ENCODE results near the gene DLG2. TPM values are rescaled to one million over a fixed set of nuclear protein-coding genes. Genes with fewer than 3 reads are reported as not detected.
"Not testable (repeated sequence)": the region's sequence is repeated elsewhere in the genome, so short reads cannot be mapped to it uniquely, and the experiment has no call there.

Gene DLG2
- total RNA-seq, 1 donor from 2014 or later = 1.8 TPM

DNA sequence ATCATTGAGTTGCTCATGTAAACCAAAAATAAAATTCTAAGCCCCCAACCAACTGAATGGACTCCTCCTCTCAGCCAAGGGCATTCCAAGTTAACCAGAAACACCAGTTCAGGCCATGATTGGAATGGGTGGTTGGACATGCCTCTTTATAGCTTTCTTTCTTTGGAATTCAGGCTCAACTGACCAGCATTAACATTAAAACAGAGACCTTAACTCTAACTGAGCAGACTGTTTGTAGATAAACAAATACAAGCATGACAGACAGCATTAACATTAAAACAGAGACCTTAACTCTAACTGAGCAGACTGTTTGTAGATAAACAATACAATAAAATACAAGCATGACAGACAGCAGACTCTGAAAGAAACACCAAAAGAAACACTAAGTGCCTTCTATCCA is 278.2 kb downstream of the DLG2 start:
- H3K4me3 ChIP-seq (ENCODE audit: insufficient read depth, low read depth, low read length) = no peak overlapping the region
- no peak overlapping the region for H3K4me2 ChIP-seq (ENCODE audit: low read length)
- Mint-ChIP-seq H3K27ac (ENCODE audit: unreplicated experiment) (no peak overlapping the region), H3K4me1 (ENCODE audit: low read depth, unreplicated experiment) (no peaks in the 10 kb centered on the region), H3K27me3 (ENCODE audit: low read depth, unreplicated experiment) (no peaks in the 10 kb centered on the region), H3K4me3 (ENCODE audit: unreplicated experiment) (no peak overlapping the region), H3K36me3 (ENCODE audit: low read depth, unreplicated experiment) (no peaks in the 10 kb centered on the region), H3K9me3 (ENCODE audit: unreplicated experiment) (peaks cover 8% of the 10 kb centered on the region)
- no peaks in the 10 kb centered on the region for H3K79me2 ChIP-seq (ENCODE audit: insufficient read depth, low read length)
- no peak overlapping the region for H3K27ac ChIP-seq (ENCODE audit: low read depth, low read length)
- no peaks in the 10 kb centered on the region for H3K27me3 ChIP-seq (ENCODE audit: insufficient read depth, low read length)
- no peaks in the 10 kb centered on the region for H3K36me3 ChIP-seq (ENCODE audit: insufficient read depth, low read length)
- TF ChIP-seq, protein P1, sequence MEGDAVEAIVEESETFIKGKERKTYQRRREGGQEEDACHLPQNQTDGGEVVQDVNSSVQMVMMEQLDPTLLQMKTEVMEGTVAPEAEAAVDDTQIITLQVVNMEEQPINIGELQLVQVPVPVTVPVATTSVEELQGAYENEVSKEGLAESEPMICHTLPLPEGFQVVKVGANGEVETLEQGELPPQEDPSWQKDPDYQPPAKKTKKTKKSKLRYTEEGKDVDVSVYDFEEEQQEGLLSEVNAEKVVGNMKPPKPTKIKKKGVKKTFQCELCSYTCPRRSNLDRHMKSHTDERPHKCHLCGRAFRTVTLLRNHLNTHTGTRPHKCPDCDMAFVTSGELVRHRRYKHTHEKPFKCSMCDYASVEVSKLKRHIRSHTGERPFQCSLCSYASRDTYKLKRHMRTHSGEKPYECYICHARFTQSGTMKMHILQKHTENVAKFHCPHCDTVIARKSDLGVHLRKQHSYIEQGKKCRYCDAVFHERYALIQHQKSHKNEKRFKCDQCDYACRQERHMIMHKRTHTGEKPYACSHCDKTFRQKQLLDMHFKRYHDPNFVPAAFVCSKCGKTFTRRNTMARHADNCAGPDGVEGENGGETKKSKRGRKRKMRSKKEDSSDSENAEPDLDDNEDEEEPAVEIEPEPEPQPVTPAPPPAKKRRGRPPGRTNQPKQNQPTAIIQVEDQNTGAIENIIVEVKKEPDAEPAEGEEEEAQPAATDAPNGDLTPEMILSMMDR (IDR thresholded peaks at IDR 0.05; ENCODE audit: insufficient read depth, low read depth, low read length) = no peak
- TF ChIP-seq EZH2 (IDR thresholded peaks at IDR 0.05; ENCODE audit: insufficient read depth, low read length) = no peak
- no peaks in the 10 kb centered on the region for H4K20me1 ChIP-seq (ENCODE audit: insufficient read depth, low read length)
- no peak overlapping the region for H2AFZ ChIP-seq (ENCODE audit: low read depth, low read length)
- DNase-seq (ENCODE audit: low read depth) = no peak
- H3K9ac ChIP-seq (ENCODE audit: low read length) = no peak overlapping the region
- H3K9me3 ChIP-seq (ENCODE audit: insufficient read depth, low read depth, low read length) = no peaks in the 10 kb centered on the region
- no peaks in the 10 kb centered on the region for H3K4me1 ChIP-seq (ENCODE audit: insufficient read depth, low read length)
- no peak for FAIRE-seq

DNA sequence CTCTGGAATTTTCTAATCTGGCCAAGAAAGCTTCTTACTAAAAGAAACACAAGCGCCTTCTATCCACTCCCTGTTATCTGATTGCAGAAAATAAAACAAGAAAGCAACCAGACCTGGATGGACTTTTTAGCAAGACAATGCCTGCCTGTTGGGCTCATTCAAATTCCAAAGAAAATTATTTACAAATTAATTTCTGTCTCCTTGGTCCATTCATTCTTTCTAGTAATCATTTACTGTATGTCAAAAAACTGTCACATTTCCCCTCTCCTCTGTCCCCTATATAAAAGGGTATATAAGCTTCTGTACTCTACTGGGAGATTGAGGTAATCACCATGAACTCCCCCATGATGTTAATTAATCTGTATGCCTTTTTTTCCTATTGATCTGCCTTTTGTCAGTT is 279.9 kb downstream of the DLG2 start:
- no peaks in the 10 kb centered on the region for H3K4me1 ChIP-seq (ENCODE audit: insufficient read depth, low read length)
- H3K27me3 ChIP-seq (ENCODE audit: insufficient read depth, low read length) = no peaks in the 10 kb centered on the region
- no peak overlapping the region for H3K4me3 ChIP-seq (ENCODE audit: insufficient read depth, low read depth, low read length)
- H3K4me2 ChIP-seq (ENCODE audit: low read length) = no peak overlapping the region
- no peaks in the 10 kb centered on the region for H4K20me1 ChIP-seq (ENCODE audit: insufficient read depth, low read length)
- TF ChIP-seq, protein P1 (IDR thresholded peaks at IDR 0.05; ENCODE audit: insufficient read depth, low read depth, low read length) = no peak
- no peak for TF ChIP-seq EZH2 (IDR thresholded peaks at IDR 0.05; ENCODE audit: insufficient read depth, low read length)
- FAIRE-seq (no peak), DNase-seq (ENCODE audit: low read depth) (no peak)
- H3K4me3 Mint-ChIP-seq (ENCODE audit: unreplicated experiment) = no peak overlapping the region
- H3K4me1 Mint-ChIP-seq (ENCODE audit: low read depth, unreplicated experiment) = no peaks in the 10 kb centered on the region
- H3K79me2 ChIP-seq (ENCODE audit: insufficient read depth, low read length) = no peaks in the 10 kb centered on the region
- no peak overlapping the region for H2AFZ ChIP-seq (ENCODE audit: low read depth, low read length)
- H3K27ac ChIP-seq (ENCODE audit: low read depth, low read length) = no peak overlapping the region
- H3K9me3 Mint-ChIP-seq (ENCODE audit: unreplicated experiment) = peaks cover 6% of the 10 kb centered on the region
- no peak overlapping the region for H3K27ac Mint-ChIP-seq (ENCODE audit: unreplicated experiment)
- H3K36me3 ChIP-seq (ENCODE audit: insufficient read depth, low read length) = no peaks in the 10 kb centered on the region
- no peaks in the 10 kb centered on the region for H3K9me3 ChIP-seq (ENCODE audit: insufficient read depth, low read depth, low read length)
- no peaks in the 10 kb centered on the region for H3K27me3 Mint-ChIP-seq (ENCODE audit: low read depth, unreplicated experiment)
- no peaks in the 10 kb centered on the region for H3K36me3 Mint-ChIP-seq (ENCODE audit: low read depth, unreplicated experiment)
- no peak overlapping the region for H3K9ac ChIP-seq (ENCODE audit: low read length)

DNA sequence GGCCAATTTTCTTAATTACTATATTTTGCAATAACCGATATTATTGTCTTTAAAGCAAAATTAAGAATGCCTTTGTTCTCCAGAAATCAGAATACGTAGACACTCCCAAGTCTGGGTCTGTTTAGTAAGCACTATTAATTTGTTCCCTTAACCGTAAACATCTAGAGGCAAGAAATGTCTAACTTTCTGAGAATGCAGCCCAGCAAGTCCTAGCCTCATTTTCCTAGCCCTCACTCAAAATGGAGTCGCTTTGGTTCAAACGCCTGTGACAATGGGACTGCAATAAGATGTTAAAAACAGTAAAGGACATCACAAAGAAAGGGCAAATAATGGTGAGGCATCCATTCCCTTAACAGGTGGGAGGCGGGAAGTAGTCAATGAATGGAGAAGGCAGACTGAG is 280.7 kb downstream of the DLG2 start:
- no peak overlapping the region for H3K9ac ChIP-seq (ENCODE audit: low read length)
- no peaks in the 10 kb centered on the region for H3K79me2 ChIP-seq (ENCODE audit: insufficient read depth, low read length)
- no peaks in the 10 kb centered on the region for H3K4me1 Mint-ChIP-seq (ENCODE audit: low read depth, unreplicated experiment)
- no peak overlapping the region for H2AFZ ChIP-seq (ENCODE audit: low read depth, low read length)
- FAIRE-seq (no peak), DNase-seq (ENCODE audit: low read depth) (no peak)
- no peaks in the 10 kb centered on the region for H3K27me3 ChIP-seq (ENCODE audit: insufficient read depth, low read length)
- no peak overlapping the region for H3K27ac ChIP-seq (ENCODE audit: low read depth, low read length)
- peaks cover 6% of the 10 kb centered on the region for H3K9me3 Mint-ChIP-seq (ENCODE audit: unreplicated experiment)
- no peaks in the 10 kb centered on the region for H3K27me3 Mint-ChIP-seq (ENCODE audit: low read depth, unreplicated experiment)
- H3K36me3 Mint-ChIP-seq (ENCODE audit: low read depth, unreplicated experiment) = no peaks in the 10 kb centered on the region
- no peaks in the 10 kb centered on the region for H3K4me1 ChIP-seq (ENCODE audit: insufficient read depth, low read length)
- TF ChIP-seq, protein P1 (IDR thresholded peaks at IDR 0.05; ENCODE audit: insufficient read depth, low read depth, low read length) = no peak
- no peak for TF ChIP-seq EZH2 (IDR thresholded peaks at IDR 0.05; ENCODE audit: insufficient read depth, low read length)
- no peak overlapping the region for H3K4me3 Mint-ChIP-seq (ENCODE audit: unreplicated experiment)
- no peak overlapping the region for H3K4me2 ChIP-seq (ENCODE audit: low read length)
- no peak overlapping the region for H3K27ac Mint-ChIP-seq (ENCODE audit: unreplicated experiment)
- no peaks in the 10 kb centered on the region for H3K9me3 ChIP-seq (ENCODE audit: insufficient read depth, low read depth, low read length)
- no peaks in the 10 kb centered on the region for H3K36me3 ChIP-seq (ENCODE audit: insufficient read depth, low read length)
- H4K20me1 ChIP-seq (ENCODE audit: insufficient read depth, low read length) = no peaks in the 10 kb centered on the region
- no peak overlapping the region for H3K4me3 ChIP-seq (ENCODE audit: insufficient read depth, low read depth, low read length)

DNA sequence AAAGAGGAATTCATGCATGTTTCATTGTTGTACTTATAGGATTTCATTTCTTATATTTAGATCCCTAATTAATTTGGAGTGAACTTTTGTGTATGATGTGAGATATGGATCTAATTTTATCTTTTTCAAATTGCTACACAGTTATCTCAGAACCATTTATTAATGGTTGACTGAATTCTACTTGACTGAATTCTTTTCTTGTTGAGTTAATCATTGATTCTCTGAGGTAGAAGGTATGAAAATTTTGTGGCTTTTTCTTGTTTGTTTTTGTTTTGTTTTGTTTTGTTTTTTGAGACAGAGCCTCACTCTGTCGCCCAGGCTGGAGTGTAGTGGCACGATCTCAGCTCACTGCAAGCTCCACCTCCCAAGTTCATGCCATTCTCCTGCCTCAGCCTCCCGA is 286.3 kb downstream of the DLG2 start:
- not testable (repeated sequence) for H3K4me3 Mint-ChIP-seq (ENCODE audit: unreplicated experiment); H3K36me3 ChIP-seq (ENCODE audit: insufficient read depth, low read length); H3K27ac ChIP-seq (ENCODE audit: low read depth, low read length); H3K79me2 ChIP-seq (ENCODE audit: insufficient read depth, low read length); H3K27me3 ChIP-seq (ENCODE audit: insufficient read depth, low read length); H2AFZ ChIP-seq (ENCODE audit: low read depth, low read length); H3K4me1 ChIP-seq (ENCODE audit: insufficient read depth, low read length); H3K9ac ChIP-seq (ENCODE audit: low read length); DNase-seq (ENCODE audit: low read depth); H4K20me1 ChIP-seq (ENCODE audit: insufficient read depth, low read length); H3K36me3 Mint-ChIP-seq (ENCODE audit: low read depth, unreplicated experiment); H3K9me3 ChIP-seq (ENCODE audit: insufficient read depth, low read depth, low read length); H3K27me3 Mint-ChIP-seq (ENCODE audit: low read depth, unreplicated experiment); H3K4me2 ChIP-seq (ENCODE audit: low read length); H3K4me1 Mint-ChIP-seq (ENCODE audit: low read depth, unreplicated experiment); H3K4me3 ChIP-seq (ENCODE audit: insufficient read depth, low read depth, low read length); H3K27ac Mint-ChIP-seq (ENCODE audit: unreplicated experiment); FAIRE-seq; H3K9me3 Mint-ChIP-seq (ENCODE audit: unreplicated experiment)
